Vagina (tissue), 2 donors: ENCODE results near the gene CARHSP1. TPM values are rescaled to one million over a fixed set of nuclear protein-coding genes. Genes with fewer than 3 reads are reported as not detected.
A peak's percentile ranks its signal among the peaks of the same experiment; 100 is the strongest.

ENCODE experiments used
- DNase-seq, 2 donors: peaks; one replicate each; pipeline ENCODE4 v3.0.0-alpha.2; 2017; ENCODE audit errors: extremely low spot score in 2 of 2
- H3K27ac ChIP-seq: fragments of 200-600 bp; sonication (generic); one replicate; pipeline ENCODE4 v1.5.1; 2019
- H3K27me3 ChIP-seq: fragments of 200-600 bp; sonication (generic); one replicate; pipeline ENCODE4 v1.5.1; 2019
- H3K36me3 ChIP-seq, 2 donors: fragments of 200-600 bp; sonication (generic); one replicate each; pipeline ENCODE4 v1.5.1; 2017 to 2019
- H3K4me1 ChIP-seq: fragments of 200-600 bp; sonication (generic); one replicate; pipeline ENCODE4 v1.5.1; 2019
- H3K4me3 ChIP-seq, 2 donors: fragments of 200-600 bp; sonication (generic); 1 replicate in 1 of 2; 2 replicates in 1 of 2; pipeline ENCODE4 v1.5.1; 2016 to 2019
- H3K9me3 ChIP-seq: fragments of 200-600 bp; sonication (generic); one replicate; pipeline ENCODE4 v1.5.1; 2019
- POLR2A ChIP-seq, 2 donors: fragments of 450-650 bp; IDR thresholded peaks; one replicate each; pipeline ENCODE4 v1.6.1; 2017; ENCODE audit warnings: antibody characterized with exemption in 2 of 2, mild to moderate bottlenecking in 2 of 2, moderate library complexity in 2 of 2
- POLR2AphosphoS5 ChIP-seq, 2 donors: sonication (generic); formaldehyde crosslinking; IDR thresholded peaks; one replicate each; pipeline ENCODE4 v1.9.0; 2017; ENCODE audit warnings: antibody characterized with exemption in 2 of 2, mild to moderate bottlenecking in 2 of 2, low read depth in 1 of 2; ENCODE audit not compliant: insufficient read depth in 1 of 2
- intact Hi-C: fragments of 100-400 bp; cut with DNase I; formaldehyde crosslinking; loops from one replicate; pipeline ENCODE4 v1.15.1; 2023
- total RNA-seq: library from RNA; depleted of rRNA; stranded (reverse); fragments of >200 nt; gene quantifications from one replicate; pipeline ENCODE4 v1.2.3, GENCODE V29; 2016
- TF ChIP-seq, protein P1 (sequence below), 3 experiments: fragments of 450-650 bp in 2 of 3; fragments of 200-600 bp in 1 of 3; sonication (generic) in 1 of 3; IDR thresholded peaks; one replicate each; pipeline ENCODE4 v1.5.1; 2017 to 2019; ENCODE audit warnings: antibody characterized with exemption in 3 of 3, mild to moderate bottlenecking in 2 of 3, moderate library complexity in 2 of 3

Gene CARHSP1
- total RNA-seq, 1 donor from 2014 or later: 125 TPM

GRCh38 chr16:8866118-8866883, 2.5 kb downstream of the CARHSP1 start:
- TF ChIP-seq POLR2AphosphoS5 (IDR thresholded peaks at IDR 0.05; ENCODE audit: insufficient read depth in 1 of 2, low read depth in 1 of 2) (peak in 1 of 2 donors; percentile 68), POLR2A (IDR thresholded peaks at IDR 0.05) (no peak)
- TF ChIP-seq, protein P1, sequence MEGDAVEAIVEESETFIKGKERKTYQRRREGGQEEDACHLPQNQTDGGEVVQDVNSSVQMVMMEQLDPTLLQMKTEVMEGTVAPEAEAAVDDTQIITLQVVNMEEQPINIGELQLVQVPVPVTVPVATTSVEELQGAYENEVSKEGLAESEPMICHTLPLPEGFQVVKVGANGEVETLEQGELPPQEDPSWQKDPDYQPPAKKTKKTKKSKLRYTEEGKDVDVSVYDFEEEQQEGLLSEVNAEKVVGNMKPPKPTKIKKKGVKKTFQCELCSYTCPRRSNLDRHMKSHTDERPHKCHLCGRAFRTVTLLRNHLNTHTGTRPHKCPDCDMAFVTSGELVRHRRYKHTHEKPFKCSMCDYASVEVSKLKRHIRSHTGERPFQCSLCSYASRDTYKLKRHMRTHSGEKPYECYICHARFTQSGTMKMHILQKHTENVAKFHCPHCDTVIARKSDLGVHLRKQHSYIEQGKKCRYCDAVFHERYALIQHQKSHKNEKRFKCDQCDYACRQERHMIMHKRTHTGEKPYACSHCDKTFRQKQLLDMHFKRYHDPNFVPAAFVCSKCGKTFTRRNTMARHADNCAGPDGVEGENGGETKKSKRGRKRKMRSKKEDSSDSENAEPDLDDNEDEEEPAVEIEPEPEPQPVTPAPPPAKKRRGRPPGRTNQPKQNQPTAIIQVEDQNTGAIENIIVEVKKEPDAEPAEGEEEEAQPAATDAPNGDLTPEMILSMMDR (IDR thresholded peaks at IDR 0.05): no peak
- intact Hi-C loops: no loop called here
- Histone ChIP-seq H3K9me3 (no peaks in the 10 kb centered on the region), H3K36me3 (no peaks in the 10 kb centered on the region), H3K27me3 (no peaks in the 10 kb centered on the region), H3K4me1 (peaks cover 74% of the 10 kb centered on the region), H3K27ac (peak overlapping the region; percentile 86), H3K4me3 (peak overlapping the region; percentile 63 to 64)
- no peak for DNase-seq

- peak overlapping the region; percentile 86 for H3K27ac ChIP-seq
- no peaks in the 10 kb centered on the region for H3K9me3 ChIP-seq
- TF ChIP-seq POLR2AphosphoS5 (IDR thresholded peaks at IDR 0.05; ENCODE audit: insufficient read depth in 1 of 2, low read depth in 1 of 2) (no peak), POLR2A (IDR thresholded peaks at IDR 0.05) (no peak)
- TF ChIP-seq, protein P1 (IDR thresholded peaks at IDR 0.05): no peak
- H3K27me3 ChIP-seq: no peaks in the 10 kb centered on the region
- H3K4me3 ChIP-seq: no peak overlapping the region
- no peak for DNase-seq
- intact Hi-C loops: no loop called here
- no peaks in the 10 kb centered on the region for H3K36me3 ChIP-seq
- H3K4me1 ChIP-seq: peaks cover 82% of the 10 kb centered on the region
Observed at GRCh38 chr16:8865145-8865882, 3.5 kb downstream of the CARHSP1 start.

- no peak for DNase-seq
- Histone ChIP-seq H3K9me3 (no peaks in the 10 kb centered on the region), H3K4me3 (no peak overlapping the region), H3K27ac (peak overlapping the region; percentile 86), H3K4me1 (peaks cover 86% of the 10 kb centered on the region), H3K36me3 (no peaks in the 10 kb centered on the region), H3K27me3 (no peaks in the 10 kb centered on the region)
- intact Hi-C loops: no loop called here
- no peak for TF ChIP-seq POLR2A (IDR thresholded peaks at IDR 0.05)
- no peak for TF ChIP-seq POLR2AphosphoS5 (IDR thresholded peaks at IDR 0.05; ENCODE audit: insufficient read depth in 1 of 2, low read depth in 1 of 2)
- TF ChIP-seq, protein P1 (IDR thresholded peaks at IDR 0.05): no peak
Observed at GRCh38 chr16:8864480-8865110, 4.2 kb downstream of the CARHSP1 start.

- peaks cover 90% of the 10 kb centered on the region for H3K4me1 ChIP-seq
- no peak for DNase-seq
- intact Hi-C loops: no loop called here
- peaks cover 0 to 4% of the 10 kb centered on the region in 2 donors for H3K36me3 ChIP-seq
- no peaks in the 10 kb centered on the region for H3K27me3 ChIP-seq
- TF ChIP-seq POLR2A (IDR thresholded peaks at IDR 0.05) (no peak), POLR2AphosphoS5 (IDR thresholded peaks at IDR 0.05; ENCODE audit: insufficient read depth in 1 of 2, low read depth in 1 of 2) (no peak)
- TF ChIP-seq, protein P1 (IDR thresholded peaks at IDR 0.05): no peak
- H3K4me3 ChIP-seq: no peak overlapping the region
- H3K27ac ChIP-seq: peak overlapping the region; percentile 86
- H3K9me3 ChIP-seq: no peaks in the 10 kb centered on the region
Observed at GRCh38 chr16:8863594-8864424, 5.0 kb downstream of the CARHSP1 start.
